COR-L47 (cell line): Measurements from ENCODE around the gene FAM83G.

ENCODE experiments used
- DNase-seq: peaks from one replicate; lab custom pipeline; 2025; lab: John Stamatoyannopoulos, UW

Gene FAM83G

GRCh38 chr17:18988546-18989173 is 15.9 kb downstream of the FAM83G start:
- DNase-seq = no peak

DNA sequence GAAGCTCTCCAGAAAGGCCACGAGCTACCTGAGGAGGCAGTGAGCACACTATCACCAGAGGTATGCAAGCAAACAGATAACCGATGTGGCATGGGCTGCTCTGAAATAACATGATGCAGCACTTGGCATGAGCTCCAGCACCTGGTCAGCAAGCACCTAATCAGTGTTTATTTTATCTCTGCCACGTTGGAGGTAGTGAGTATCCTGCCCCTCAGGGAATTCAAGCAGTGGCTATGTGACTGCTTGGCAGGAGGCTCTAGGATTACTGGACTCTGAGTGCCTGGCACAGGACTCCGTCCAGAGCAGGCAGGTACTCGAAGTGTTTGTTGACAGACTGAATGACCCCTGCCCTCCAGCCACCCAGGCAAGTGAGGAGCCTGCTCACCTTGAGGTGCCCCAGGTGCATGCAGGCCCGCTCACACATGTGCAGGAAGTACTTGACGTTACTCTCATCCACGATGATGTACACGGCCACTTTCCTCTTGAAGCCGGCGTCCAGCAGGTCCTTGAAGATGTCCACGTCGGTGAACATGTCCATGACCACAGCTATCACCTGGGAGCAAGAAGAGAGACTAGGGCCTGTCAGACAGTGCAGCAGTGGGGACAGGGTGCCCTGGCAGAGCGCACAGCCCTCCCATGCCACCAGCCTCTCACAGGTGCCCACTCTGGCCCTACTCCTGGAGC is 16.6 kb downstream of the FAM83G start:
- DNase-seq = no peak

GRCh38 chr17:18987230-18987610 is 17.3 kb downstream of the FAM83G start:
- no peak for DNase-seq

DNA sequence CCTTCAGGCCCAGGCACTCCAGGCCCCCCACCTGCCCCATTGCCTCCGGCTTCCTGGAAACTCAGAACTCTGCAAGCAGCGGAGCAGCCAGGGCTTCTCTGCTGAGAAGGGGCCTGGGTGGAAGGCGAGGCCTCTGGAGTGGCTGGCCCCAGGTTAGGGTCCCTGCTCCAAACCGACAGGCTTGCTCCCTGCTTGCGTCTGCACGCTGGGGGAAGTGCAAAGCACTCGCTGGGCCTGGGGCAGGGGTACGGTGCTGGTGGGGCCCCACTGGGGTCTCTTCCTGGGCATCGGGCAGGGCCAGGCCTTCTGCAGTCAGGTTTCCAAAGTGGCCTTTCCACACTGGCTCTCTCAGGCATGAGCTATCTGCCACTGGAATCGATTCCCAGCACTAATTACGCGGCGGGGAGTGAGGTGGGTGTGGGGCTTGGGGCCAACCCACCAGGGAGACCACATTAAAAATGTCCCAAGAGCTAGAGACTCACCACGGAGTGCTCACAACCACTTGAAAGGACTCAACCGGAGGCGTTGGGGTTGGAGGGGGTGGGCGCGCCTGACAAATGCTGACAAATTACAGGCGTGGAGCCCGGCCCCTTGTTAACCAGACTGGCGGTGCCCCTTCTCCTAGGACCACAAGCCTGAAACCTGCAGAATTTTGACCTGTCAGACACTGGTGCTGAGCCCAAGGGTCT is 17.9 kb downstream of the FAM83G start:
- no peak for DNase-seq

DNA sequence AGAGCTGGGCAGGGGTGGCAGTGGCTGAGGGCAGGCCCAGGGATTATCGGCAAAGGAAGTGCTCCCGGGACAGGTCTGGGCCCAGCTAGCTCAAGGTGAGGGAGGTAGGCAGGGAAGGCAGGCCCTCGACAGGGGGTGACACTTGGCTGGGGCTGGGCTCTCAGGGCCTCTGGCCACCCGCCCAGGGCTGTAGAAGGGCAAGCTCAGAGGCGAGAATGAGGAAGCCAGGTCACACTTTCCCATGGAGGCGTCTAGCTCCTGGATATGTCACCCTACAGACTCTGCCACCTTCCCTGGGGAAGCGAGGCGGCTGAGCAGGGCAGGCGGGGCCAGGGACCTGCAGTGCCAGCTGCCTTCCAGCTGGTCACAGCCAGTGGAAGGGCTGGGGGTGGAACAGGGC is 19.1 kb downstream of the FAM83G start:
- no peak for DNase-seq

DNA sequence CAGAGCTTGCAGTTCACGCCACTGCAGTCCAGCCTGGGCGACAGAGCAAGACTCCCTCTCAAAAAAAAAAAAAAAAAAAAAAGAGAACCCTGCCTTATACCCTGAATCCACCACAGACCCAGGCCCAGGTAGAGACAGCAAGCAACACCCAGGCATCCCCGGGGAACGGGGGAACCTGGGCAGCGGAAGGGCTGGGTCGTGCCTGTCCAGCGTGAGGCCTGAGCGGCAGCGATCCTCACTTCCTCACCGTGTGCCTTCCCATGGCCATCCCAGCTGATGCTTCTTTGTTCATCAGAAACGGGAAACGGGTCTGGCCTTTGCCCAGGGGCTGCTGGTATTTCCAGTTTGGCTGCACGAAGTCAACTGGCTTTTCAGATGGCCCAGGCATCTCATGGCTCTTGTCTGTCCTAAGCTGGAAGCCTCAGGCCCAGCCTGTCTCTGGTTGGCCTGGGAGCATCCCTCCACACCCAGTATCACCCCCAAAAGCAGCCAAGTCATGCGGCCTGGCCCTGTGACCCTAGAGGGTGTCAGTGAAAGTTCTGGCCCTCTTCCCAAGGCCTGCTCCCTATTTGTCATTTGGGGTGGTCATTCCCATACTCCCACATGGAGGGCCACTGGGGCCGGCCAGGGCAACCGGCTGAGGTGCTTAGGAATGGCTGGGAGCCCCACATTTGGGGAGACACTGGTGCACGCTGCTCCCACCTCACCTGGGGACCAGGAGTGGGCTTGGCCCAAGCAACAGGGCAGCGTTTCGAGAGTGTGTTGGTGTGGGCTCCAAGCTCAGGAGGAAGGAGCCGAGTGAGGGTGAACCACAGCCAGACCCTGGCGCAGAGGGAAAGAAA is 20.1 kb downstream of the FAM83G start:
- DNase-seq = no peak

- peak; percentile 27 for DNase-seq
These were observed 22.7 kb downstream of the FAM83G start for GRCh38 chr17:18981642-18982424.

DNA sequence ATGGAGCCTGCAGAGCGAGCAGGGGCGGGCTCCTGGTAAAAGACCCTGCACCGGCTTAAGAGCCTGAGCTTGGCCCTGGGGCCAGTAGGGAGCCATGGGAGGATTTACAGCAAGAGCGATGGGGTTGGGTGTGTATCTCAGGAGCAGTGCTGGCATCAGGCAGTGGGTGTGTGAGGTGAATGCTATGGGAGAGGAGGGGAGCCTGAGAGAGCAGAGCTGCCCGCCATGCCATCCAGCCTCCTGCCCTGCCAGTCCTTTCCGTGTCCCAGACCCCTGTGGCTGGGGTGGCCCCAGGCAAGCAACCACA is 23.3 kb downstream of the FAM83G start:
- no peak for DNase-seq

DNA sequence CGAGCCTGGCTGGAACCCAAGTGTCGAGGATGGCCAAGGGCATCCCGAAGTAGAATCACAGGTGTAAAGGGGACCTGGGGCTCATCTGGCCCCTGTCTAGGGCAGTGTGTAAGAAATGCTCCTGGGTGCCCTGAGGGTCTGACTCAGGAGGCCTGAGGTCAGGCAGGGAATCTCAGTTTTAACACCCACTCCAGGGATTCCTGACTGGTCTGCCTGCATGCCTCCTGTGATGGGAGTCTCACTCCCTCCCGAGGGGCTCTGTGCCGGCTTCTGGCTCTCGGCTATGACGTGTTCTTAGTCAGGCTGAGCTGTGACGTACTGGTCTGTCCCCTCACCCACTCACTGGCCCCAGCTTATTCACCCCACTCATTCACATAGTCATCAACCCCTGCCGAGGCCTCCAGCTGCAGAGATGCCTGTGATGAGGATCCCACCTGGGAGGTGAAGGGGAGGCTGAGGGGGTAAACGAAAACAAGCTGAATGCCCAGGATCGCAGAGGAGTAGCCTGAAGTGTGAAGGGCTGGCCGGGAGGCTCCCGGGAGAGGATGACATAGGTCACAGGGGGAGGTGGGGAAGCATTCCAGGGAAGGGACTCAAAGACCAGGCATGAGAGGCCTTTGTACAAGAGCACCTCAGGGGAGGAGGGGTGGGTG is 23.8 kb downstream of the FAM83G start:
- DNase-seq = no peak

- no peak for DNase-seq
These were observed 25.9 kb downstream of the FAM83G start for GRCh38 chr17:18978655-18979054.

- no peak for DNase-seq
These were observed 26.5 kb downstream of the FAM83G start for GRCh38 chr17:18978050-18978449.

- no peak for DNase-seq
These were observed 26.9 kb downstream of the FAM83G start for GRCh38 chr17:18977646-18978045.

DNA sequence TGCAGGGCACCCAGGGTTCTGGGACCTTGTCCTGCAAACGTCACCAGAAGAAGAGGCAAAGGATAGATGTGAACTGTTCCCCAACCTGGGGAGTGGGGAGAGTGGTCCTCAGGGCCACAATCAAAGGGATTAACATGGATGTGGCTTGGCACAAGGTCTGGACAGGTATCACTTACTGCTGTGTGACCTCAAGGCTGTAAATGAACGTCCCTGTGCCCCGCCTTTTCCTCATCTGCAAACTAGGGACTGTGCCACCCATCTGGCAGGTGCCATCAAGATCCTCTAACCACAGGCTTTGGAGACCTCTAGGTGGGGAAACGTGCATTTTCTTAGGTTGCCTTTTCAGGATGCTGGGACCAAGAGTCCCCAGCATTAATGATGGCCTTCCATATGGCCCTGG is 27.5 kb downstream of the FAM83G start:
- DNase-seq = no peak

DNA sequence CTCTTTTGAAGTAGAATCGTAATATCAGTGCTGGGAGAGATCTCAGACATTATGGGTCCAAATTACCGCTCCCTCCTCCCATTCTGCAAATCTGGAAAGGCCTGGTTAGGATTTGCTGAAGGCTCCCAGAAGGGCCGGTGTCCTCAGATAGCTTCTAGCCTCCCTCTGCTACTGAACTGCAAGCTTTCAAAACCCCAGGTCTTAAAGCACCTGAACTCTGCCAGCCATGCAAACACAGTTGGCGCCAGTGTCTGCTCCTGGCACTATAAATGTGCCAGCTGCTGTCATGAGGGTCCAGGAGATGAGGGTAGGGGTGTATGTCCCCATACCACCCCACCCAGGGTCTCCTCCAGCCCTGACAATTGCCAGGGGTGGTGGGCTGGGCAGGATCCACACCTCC is 28.4 kb downstream of the FAM83G start:
- DNase-seq = no peak

- no peak for DNase-seq
These were observed 29.0 kb downstream of the FAM83G start for GRCh38 chr17:18975597-18975996.

DNA sequence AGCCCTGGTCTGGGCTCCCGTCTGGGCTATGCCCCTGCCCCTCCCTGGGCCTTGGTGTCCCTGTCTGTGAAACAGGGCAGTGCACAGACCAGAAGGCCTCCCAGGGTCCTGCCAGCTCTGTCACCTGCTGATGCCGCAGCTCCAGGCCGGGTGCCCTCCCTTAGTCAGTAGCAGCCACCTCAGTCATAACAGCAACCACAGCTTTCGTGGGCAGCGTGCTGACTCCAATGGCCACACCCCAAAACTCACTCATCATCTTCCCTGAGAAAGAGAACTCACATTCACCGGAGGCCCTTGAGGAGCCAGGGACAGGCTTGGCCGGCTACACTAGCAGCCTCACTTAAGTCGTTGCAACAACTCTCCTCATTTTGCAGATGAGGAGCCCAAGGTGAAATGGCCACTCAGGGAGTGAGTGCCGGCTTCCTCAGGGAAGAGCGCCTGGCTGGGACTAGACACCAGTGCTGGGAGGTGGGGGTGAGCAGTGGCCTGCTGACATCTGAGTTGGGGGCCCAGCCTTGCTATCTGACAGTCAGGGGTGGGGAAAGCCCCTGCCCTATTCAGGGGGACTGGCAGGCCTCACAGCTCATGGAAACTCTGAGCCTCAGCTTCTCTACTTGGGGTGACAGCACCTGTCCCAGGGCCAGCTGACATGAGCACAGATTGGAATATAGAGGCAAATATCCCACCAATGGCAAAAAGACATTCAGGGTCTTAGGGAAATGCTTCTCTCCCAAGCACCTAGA is 30.0 kb downstream of the FAM83G start:
- no peak for DNase-seq

GRCh38 chr17:18971801-18972200 is 32.8 kb downstream of the FAM83G start:
- DNase-seq = no peak

DNA sequence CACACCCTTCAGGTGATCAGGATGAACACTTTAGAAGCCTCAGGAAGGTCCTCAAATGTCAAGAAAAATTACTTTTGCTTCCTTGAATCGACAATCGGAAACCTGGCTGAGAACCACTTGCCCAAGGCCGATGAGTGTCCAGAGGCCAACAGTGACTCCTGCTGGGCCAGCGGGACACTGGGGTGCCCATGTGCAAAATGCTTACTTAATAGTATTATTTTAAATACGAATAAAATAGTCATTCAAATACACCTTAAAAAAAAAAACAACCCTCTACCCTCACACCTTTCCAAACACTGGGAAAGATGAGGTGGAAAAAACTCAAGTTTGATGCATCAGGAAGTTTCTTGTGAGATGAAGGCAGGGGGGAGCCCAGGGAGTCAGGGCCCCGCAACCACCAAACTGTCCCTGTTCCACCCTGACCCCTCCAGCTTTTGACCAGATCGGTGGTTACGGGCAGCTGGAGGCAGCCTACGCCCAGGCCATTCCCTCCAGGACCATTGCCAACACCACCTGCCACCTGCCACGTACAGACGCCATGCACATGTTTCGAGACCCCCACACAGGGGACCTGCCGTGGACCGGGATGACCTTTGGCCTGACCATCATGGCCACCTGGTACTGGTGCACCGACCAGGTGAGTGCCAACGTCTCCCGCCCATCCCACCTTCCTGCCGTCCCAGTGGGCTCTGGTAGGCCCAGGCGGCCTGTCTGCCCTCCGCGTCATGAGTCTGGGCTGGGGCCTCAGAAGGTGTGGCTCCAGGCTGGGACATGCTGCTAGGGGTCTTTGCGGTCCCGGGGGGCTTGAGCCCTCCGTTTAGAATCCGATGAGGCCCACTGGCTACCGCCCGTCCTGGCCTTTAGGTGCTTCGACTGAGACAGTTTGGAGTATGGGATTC is 33.7 kb downstream of the FAM83G start:
- DNase-seq = no peak
